Liver (tissue), 9 donors: Measurements from ENCODE around the gene SEMA3E. TPM values are rescaled to one million over a fixed set of nuclear protein-coding genes. Genes with fewer than 3 reads are reported as not detected.

Experiments
- DNase-seq: peaks from one replicate; pipeline ENCODE4 v3.0.0-alpha.2; 2017; ENCODE audit warnings: low spot score
- H3K27ac ChIP-seq, 2 donors: one replicate each; pipeline ENCODE4 v1.7.0; 2013; ENCODE audit warnings: inconsistent platforms in 2 of 2, low read length in 2 of 2, control low read depth in 1 of 2, low read depth in 1 of 2, mild to moderate bottlenecking in 1 of 2
- H3K27me3 ChIP-seq, 4 donors: one replicate each; pipeline versions ENCODE4 v1.6.1 to v1.7.0; 2013; ENCODE audit warnings: low read length in 3 of 4, inconsistent platforms in 1 of 4, mild to moderate bottlenecking in 1 of 4, moderate library complexity in 1 of 4; ENCODE audit not compliant: control insufficient read depth in 4 of 4, insufficient read depth in 4 of 4
- H3K36me3 ChIP-seq, 4 donors: one replicate each; pipeline versions ENCODE4 v1.6.1 to v1.7.0; 2013; ENCODE audit warnings: low read length in 3 of 4, mild to moderate bottlenecking in 3 of 4, low read depth in 1 of 4, moderate library complexity in 1 of 4; ENCODE audit not compliant: control insufficient read depth in 4 of 4, insufficient read depth in 3 of 4
- H3K4me1 ChIP-seq, 4 donors: one replicate each; pipeline versions ENCODE4 v1.6.1 to v1.7.0; 2013; ENCODE audit warnings: low read length in 3 of 4, mild to moderate bottlenecking in 3 of 4, moderate library complexity in 1 of 4; ENCODE audit not compliant: control insufficient read depth in 4 of 4, insufficient read depth in 4 of 4
- H3K4me3 ChIP-seq, 3 donors: one replicate each; pipeline versions ENCODE4 v1.6.1 to v1.7.0; 2013; ENCODE audit warnings: low read length in 3 of 3, control low read depth in 1 of 3, low read depth in 1 of 3, mild to moderate bottlenecking in 1 of 3
- H3K9ac ChIP-seq, 2 donors: one replicate each; pipeline ENCODE4 v1.7.0; 2013; ENCODE audit warnings: low read length in 2 of 2, mild to moderate bottlenecking in 2 of 2, moderate library complexity in 2 of 2, control low read depth in 1 of 2, low read depth in 1 of 2
- H3K9me3 ChIP-seq, 4 donors: one replicate each; pipeline versions ENCODE4 v1.6.1 to v1.7.0; 2013; ENCODE audit warnings: low read length in 3 of 4; ENCODE audit not compliant: control insufficient read depth in 4 of 4
- FOXA1 ChIP-seq: IDR thresholded peaks from 2 replicates; pipeline ENCODE4 v1.6.1; 2016; ENCODE audit warnings: antibody characterized with exemption
- FOXA2 ChIP-seq: IDR thresholded peaks from 2 replicates; pipeline ENCODE4 v1.6.1; 2016; ENCODE audit warnings: antibody characterized with exemption
- GABPA ChIP-seq, 2 donors: IDR thresholded peaks in 1 of 2; conservative IDR thresholded peaks in 1 of 2; 2 replicates each; pipeline ENCODE4 v1.6.1; 2016; ENCODE audit warnings: antibody characterized with exemption in 2 of 2, mild to moderate bottlenecking in 1 of 2, moderate library complexity in 1 of 2
- HNF4A ChIP-seq, 2 donors: conservative IDR thresholded peaks; 2 replicates each; pipeline ENCODE4 v1.6.1; 2016; ENCODE audit warnings: antibody characterized with exemption in 2 of 2, mild to moderate bottlenecking in 2 of 2
- JUND ChIP-seq, 2 donors: IDR thresholded peaks; 2 replicates each; pipeline ENCODE4 v1.6.1; 2016; ENCODE audit warnings: antibody characterized with exemption in 2 of 2
- NR2F2 ChIP-seq: IDR thresholded peaks from 2 replicates; pipeline ENCODE4 v1.6.1; 2016; ENCODE audit warnings: antibody characterized with exemption
- SP1 ChIP-seq: IDR thresholded peaks from 2 replicates; pipeline ENCODE4 v1.6.1; 2018; ENCODE audit warnings: antibody characterized with exemption, mild to moderate bottlenecking
- TAF1 ChIP-seq: conservative IDR thresholded peaks from 2 replicates; pipeline ENCODE4 v1.6.1; 2016; ENCODE audit warnings: antibody characterized with exemption, mild to moderate bottlenecking
- YY1 ChIP-seq: IDR thresholded peaks from 2 replicates; pipeline ENCODE4 v1.6.1; 2016; ENCODE audit warnings: antibody characterized with exemption, mild to moderate bottlenecking
- WGBS: extraction: QIAGEN DNeasy Blood & Tissue Kit; methylation state at CpG from one replicate; pipeline ENCODE4 v1.1.7; 2013; 5-methylcytosine and 5-hydroxymethylcytosine counted together
- polyA plus RNA-seq, 2 donors: library from polyadenylated mRNA; stranded (reverse) in 1 of 2; unstranded in 1 of 2; fragments of 200-250 nt in 1 of 2; fragments of >200 nt in 1 of 2; fragmentation: Nextera tagmentation in 1 of 2; extraction: Ambion mirVana in 1 of 2; gene quantifications; one replicate each; pipeline versions ENCODE4 v1.2.1 to v1.2.3, GENCODE V29; 2013 to 2015
- total RNA-seq, 2 donors: library from RNA; depleted of rRNA; stranded (reverse); fragments of >200 nt; gene quantifications; one replicate each; pipeline ENCODE4 v1.2.3, GENCODE V29; 2014
- TF ChIP-seq, protein P1 (sequence below): IDR thresholded peaks from 2 replicates; pipeline ENCODE4 v1.6.1; 2016; ENCODE audit warnings: antibody characterized with exemption, mild to moderate bottlenecking
- TF ChIP-seq, protein P2 (sequence below): IDR thresholded peaks from 2 replicates; pipeline ENCODE4 v1.6.1; 2016; ENCODE audit warnings: antibody characterized with exemption
- TF ChIP-seq, protein P3 (sequence below): IDR thresholded peaks from 2 replicates; pipeline ENCODE4 v1.6.1; 2016; ENCODE audit warnings: antibody characterized with exemption
- donor health status: healthy.
- donor health status: healthy.
- donor health status: healthy.
- donor health status: healthy.
- donor health status: healthy.

The SEMA3E gene
- total and polyA plus RNA-seq, 4 donors = 0.20 to 1.2 (median 0.59) TPM; not detected in 1

DNA sequence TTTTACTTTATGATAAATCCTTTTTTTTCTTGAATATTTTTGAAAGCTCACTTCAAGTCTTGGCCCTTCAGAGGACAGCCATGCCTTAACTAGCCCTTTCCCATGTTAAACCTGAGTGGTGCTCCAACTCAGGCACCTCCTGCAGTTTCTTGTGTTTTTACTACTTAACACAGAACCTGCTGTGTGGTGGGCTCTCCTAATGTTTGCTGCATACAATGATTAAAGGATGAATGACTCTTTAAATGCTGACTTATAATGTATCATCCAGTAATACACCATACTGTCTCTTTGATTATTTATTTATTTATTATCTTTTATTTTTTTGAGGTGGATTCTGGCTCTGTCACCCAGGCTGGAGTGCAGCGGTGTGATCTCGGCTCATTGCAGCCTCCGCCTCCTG, 179.4 kb downstream of the SEMA3E start (continued):
- TF ChIP-seq, protein P1, sequence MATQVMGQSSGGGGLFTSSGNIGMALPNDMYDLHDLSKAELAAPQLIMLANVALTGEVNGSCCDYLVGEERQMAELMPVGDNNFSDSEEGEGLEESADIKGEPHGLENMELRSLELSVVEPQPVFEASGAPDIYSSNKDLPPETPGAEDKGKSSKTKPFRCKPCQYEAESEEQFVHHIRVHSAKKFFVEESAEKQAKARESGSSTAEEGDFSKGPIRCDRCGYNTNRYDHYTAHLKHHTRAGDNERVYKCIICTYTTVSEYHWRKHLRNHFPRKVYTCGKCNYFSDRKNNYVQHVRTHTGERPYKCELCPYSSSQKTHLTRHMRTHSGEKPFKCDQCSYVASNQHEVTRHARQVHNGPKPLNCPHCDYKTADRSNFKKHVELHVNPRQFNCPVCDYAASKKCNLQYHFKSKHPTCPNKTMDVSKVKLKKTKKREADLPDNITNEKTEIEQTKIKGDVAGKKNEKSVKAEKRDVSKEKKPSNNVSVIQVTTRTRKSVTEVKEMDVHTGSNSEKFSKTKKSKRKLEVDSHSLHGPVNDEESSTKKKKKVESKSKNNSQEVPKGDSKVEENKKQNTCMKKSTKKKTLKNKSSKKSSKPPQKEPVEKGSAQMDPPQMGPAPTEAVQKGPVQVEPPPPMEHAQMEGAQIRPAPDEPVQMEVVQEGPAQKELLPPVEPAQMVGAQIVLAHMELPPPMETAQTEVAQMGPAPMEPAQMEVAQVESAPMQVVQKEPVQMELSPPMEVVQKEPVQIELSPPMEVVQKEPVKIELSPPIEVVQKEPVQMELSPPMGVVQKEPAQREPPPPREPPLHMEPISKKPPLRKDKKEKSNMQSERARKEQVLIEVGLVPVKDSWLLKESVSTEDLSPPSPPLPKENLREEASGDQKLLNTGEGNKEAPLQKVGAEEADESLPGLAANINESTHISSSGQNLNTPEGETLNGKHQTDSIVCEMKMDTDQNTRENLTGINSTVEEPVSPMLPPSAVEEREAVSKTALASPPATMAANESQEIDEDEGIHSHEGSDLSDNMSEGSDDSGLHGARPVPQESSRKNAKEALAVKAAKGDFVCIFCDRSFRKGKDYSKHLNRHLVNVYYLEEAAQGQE = no peak
- TF ChIP-seq YY1 (no peak), SP1 (no peak)
- TF ChIP-seq, protein P2, sequence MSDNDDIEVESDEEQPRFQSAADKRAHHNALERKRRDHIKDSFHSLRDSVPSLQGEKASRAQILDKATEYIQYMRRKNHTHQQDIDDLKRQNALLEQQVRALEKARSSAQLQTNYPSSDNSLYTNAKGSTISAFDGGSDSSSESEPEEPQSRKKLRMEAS = no peak

DNA sequence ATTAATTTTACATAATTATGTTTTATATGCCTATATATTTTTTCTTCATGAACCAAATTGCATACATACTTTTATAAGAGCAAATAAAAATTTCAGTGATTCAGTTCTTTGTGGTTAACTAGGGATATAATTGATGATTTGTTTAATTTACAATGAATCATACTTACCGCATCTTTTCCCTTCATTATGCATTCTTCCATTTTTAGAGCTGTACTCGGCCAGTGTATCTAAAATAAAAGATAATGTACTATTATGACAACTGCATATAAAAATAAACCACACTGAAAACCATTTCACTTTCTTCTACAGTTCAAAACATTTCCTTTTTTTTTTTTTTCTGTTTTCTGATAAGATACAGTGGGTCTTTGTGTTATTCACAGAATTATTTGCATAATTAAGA, 179.9 kb downstream of the SEMA3E start:
- TF ChIP-seq SP1 = no peak
- no peak for TF ChIP-seq FOXA2
- TF ChIP-seq TAF1 = no peak
- TF ChIP-seq, protein P3, sequence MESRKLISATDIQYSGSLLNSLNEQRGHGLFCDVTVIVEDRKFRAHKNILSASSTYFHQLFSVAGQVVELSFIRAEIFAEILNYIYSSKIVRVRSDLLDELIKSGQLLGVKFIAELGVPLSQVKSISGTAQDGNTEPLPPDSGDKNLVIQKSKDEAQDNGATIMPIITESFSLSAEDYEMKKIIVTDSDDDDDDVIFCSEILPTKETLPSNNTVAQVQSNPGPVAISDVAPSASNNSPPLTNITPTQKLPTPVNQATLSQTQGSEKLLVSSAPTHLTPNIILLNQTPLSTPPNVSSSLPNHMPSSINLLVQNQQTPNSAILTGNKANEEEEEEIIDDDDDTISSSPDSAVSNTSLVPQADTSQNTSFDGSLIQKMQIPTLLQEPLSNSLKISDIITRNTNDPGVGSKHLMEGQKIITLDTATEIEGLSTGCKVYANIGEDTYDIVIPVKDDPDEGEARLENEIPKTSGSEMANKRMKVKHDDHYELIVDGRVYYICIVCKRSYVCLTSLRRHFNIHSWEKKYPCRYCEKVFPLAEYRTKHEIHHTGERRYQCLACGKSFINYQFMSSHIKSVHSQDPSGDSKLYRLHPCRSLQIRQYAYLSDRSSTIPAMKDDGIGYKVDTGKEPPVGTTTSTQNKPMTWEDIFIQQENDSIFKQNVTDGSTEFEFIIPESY = no peak
- TF ChIP-seq YY1 = no peak
- no peak for TF ChIP-seq NR2F2
- no peak for TF ChIP-seq JUND (IDR thresholded peaks at IDR 0.05)
- TF ChIP-seq, protein P2 = no peak
- no peak for TF ChIP-seq HNF4A (conservative IDR thresholded peaks at IDR 0.05)
- TF ChIP-seq FOXA1 = no peak
- no peak for TF ChIP-seq GABPA (IDR thresholded peaks at IDR 0.05 in 1 of 2, conservative IDR thresholded peaks at IDR 0.05 in 1 of 2)
- no peak for DNase-seq
- H3K4me1 ChIP-seq = no peaks in the 10 kb centered on the region
- WGBS = 68% methylated on average over 2 of the region's 2 CpGs
- no peaks in the 10 kb centered on the region for H3K9me3 ChIP-seq
- H3K9ac ChIP-seq = no peak overlapping the region
- no peak overlapping the region for H3K27ac ChIP-seq
- no peaks in the 10 kb centered on the region for H3K27me3 ChIP-seq
- no peaks in the 10 kb centered on the region for H3K36me3 ChIP-seq
- no peak overlapping the region for H3K4me3 ChIP-seq

DNA sequence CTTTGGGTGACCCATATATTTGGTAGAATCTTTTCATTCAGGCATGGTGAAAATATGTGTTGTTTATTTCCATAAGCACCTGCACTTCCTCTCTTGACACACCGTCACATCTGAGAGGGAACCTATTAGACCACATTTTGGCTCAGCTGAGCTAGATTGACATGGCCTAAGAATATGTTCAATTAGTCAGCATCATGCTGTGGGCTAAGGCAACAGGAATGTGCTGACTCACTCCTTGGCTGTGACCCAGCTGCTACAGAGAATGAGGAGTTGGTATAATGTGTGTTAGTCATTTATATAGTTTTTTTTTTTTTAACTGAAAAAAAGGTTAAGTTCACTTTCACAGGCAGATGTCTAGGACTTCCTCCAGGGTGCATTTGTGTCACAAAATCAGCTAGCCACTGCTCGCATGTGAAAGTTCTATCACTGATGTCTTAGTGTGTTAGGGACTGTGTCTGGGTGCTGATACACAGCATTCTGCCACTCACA, 180.6 kb downstream of the SEMA3E start:
- DNase-seq = no peak
- no peak overlapping the region for H3K9ac ChIP-seq
- no peaks in the 10 kb centered on the region for H3K9me3 ChIP-seq
- no peaks in the 10 kb centered on the region for H3K4me1 ChIP-seq
- TF ChIP-seq JUND (IDR thresholded peaks at IDR 0.05) (peak in 1 of 2 donors; percentile 40), NR2F2 (no peak)
- no peak overlapping the region for H3K4me3 ChIP-seq
- no peaks in the 10 kb centered on the region for H3K36me3 ChIP-seq
- no peaks in the 10 kb centered on the region for H3K27me3 ChIP-seq
- WGBS = 61% methylated on average over 2 of the region's 2 CpGs
- H3K27ac ChIP-seq = no peak overlapping the region
